ENCODE measurements around the gene CCDC192.

The CCDC192 gene

DNA sequence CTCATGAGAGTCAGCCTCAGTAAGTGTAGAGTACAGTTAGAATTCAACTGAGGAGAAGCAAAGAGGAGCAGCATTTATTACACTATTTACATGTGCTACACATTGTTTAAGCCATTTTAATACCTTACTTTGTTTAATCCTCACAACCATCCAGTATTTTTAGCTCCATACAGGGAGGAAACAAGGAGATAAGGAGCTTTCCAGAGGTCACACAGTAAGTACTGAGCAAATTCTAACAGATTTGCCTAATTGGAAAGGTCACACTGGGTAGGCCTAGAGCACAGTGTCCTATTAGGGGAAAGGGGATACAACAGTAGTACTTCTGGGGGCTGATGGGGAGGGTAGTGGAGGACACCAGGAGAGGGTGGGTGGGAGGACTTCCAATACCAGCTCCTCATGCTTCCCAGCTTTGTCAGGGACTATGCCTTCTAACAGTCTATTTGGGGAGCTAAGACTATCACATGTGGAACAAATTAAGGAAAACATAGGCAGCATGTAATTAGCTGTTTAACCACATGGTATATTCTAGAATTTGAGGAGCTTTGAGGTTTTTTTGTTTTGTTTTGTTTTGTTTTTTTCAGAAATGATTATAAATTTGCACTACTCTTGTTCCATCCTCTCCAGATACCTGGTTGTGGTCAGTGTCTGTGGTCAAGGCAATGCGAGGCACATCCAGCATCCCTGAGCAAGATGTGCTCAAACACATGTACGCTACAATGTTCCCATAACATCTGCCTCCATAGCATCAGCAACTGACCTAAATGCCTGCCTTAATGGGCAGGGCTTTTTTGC, 284.4 kb downstream of the CCDC192 start:
- H3K4me3 ChIP-seq (ENCODE audit: low read depth, low read length), result no peak overlapping the region
- TF ChIP-seq, protein P1, sequence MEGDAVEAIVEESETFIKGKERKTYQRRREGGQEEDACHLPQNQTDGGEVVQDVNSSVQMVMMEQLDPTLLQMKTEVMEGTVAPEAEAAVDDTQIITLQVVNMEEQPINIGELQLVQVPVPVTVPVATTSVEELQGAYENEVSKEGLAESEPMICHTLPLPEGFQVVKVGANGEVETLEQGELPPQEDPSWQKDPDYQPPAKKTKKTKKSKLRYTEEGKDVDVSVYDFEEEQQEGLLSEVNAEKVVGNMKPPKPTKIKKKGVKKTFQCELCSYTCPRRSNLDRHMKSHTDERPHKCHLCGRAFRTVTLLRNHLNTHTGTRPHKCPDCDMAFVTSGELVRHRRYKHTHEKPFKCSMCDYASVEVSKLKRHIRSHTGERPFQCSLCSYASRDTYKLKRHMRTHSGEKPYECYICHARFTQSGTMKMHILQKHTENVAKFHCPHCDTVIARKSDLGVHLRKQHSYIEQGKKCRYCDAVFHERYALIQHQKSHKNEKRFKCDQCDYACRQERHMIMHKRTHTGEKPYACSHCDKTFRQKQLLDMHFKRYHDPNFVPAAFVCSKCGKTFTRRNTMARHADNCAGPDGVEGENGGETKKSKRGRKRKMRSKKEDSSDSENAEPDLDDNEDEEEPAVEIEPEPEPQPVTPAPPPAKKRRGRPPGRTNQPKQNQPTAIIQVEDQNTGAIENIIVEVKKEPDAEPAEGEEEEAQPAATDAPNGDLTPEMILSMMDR (conservative IDR thresholded peaks at IDR 0.05; ENCODE audit: low read depth, low read length), result no peak
- no peak for DNase-seq (ENCODE audit: low read depth)

DNA sequence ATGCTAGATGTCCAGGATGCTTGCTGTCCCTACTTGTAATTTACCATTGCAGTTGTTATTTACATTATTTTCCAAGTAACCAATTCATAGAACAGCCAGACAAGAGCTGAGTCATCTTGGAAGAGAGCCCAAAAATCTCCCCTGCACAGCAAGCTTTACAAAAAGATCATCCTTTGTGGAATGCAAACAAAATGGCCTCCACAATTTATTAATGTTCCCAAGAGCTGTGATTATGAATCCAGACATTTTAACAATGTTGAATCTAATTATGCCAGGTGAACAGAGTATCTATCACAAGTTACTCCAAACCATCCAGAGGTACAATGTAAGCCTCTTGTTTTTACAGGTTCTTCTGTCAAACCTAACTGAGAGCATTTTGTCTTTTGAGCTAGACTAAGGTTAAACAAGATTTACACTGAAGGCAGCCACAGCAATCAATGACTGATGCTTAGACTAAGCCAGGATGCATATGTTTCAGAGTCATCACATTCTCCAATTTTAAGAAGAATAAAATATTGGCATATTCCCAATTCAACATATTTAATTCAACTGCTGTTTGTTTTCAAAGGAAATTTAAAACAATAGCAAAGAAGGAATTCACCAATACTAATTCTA, 285.1 kb downstream of the CCDC192 start:
- DNase-seq (ENCODE audit: low read depth), result peak; percentile 96
- H3K4me3 ChIP-seq (ENCODE audit: low read depth, low read length), result no peak overlapping the region
- TF ChIP-seq, protein P1 (conservative IDR thresholded peaks at IDR 0.05; ENCODE audit: low read depth, low read length), result no peak

All from choroid plexus epithelial cell (primary cell).